ES-I3 (cell line): ENCODE data around the gene CCDC182.
A peak's percentile ranks its signal among the peaks of the same experiment; 100 is the strongest.

ENCODE experiments used
- H3K36me3 ChIP-seq: 2 replicates; pipeline ENCODE4 v1.6.1; 2013; ENCODE audit warnings: mild to moderate bottlenecking, low read length, control low read depth, moderate library complexity; ENCODE audit not compliant: insufficient read depth
- H3K4me1 ChIP-seq: 2 replicates; pipeline ENCODE4 v1.6.1; 2013; ENCODE audit warnings: mild to moderate bottlenecking, control low read depth, low read length; ENCODE audit not compliant: insufficient read depth
- H3K9ac ChIP-seq: 2 replicates; pipeline ENCODE4 v1.6.1; 2013; ENCODE audit warnings: low read depth, mild to moderate bottlenecking, low read length, moderate library complexity
- H3K9me3 ChIP-seq: 2 replicates; pipeline ENCODE4 v1.6.1; 2013; ENCODE audit warnings: mild to moderate bottlenecking, low read length, moderate library complexity; ENCODE audit not compliant: control insufficient read depth, insufficient read depth

Gene CCDC182

GRCh38 chr17:57727630-57728175 lies 17.4 kb downstream of the CCDC182 start:
- Histone ChIP-seq H3K4me1 (no peaks in the 10 kb centered on the region; the same call in 1 of the 2 replicates), H3K9me3 (no peaks in the 10 kb centered on the region), H3K9ac (no peak overlapping the region), H3K36me3 (no peaks in the 10 kb centered on the region)

GRCh38 chr17:57726838-57727237 lies 18.3 kb downstream of the CCDC182 start:
- no peaks in the 10 kb centered on the region; the same call in 1 of the 2 replicates for H3K4me1 ChIP-seq
- no peaks in the 10 kb centered on the region for H3K9me3 ChIP-seq
- no peak overlapping the region for H3K9ac ChIP-seq
- H3K36me3 ChIP-seq: no peaks in the 10 kb centered on the region

GRCh38 chr17:57726213-57726790 lies 18.8 kb downstream of the CCDC182 start:
- no peaks in the 10 kb centered on the region for H3K36me3 ChIP-seq
- no peaks in the 10 kb centered on the region; the same call in 1 of the 2 replicates for H3K4me1 ChIP-seq
- no peak overlapping the region for H3K9ac ChIP-seq
- no peaks in the 10 kb centered on the region for H3K9me3 ChIP-seq

- H3K4me1 ChIP-seq: no peaks in the 10 kb centered on the region; the same call in 1 of the 2 replicates
Observed at GRCh38 chr17:57724729-57725125, 20.4 kb downstream of the CCDC182 start.

DNA sequence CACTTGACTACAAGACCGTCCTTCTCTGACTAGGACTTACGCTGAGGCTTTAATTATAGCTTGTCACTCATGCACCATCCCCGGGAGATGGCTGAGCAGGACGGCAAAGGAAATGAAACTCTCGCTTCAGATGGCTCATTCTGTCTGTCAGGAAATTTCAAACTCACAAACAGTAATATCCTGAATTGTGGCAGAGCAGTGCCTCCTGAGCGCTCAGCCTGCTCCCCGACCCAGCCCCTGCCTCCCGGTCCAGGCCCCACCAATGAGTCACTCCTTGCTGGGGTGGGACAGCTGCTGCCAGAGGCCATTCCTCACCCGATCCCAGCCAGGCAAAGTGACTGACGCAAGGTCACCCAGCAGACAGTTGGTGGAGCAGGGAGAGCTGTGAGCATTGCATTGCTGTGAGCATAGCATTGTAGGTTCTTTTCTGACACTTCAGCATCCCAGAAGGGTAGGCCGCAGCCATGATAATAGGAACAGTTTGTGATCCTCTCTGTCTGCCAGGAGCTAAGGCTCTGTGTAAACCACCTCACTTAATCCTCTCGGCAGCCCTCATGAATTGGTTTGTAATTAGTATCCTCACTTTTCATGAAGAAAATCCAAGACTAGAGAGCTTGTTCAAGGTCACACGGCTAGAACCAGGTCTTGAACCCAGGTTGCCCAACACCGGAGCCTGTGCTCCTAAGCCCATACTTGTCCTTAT lies 20.9 kb downstream of the CCDC182 start:
- no peaks in the 10 kb centered on the region; the same call in 1 of the 2 replicates for H3K4me1 ChIP-seq
- H3K36me3 ChIP-seq: no peaks in the 10 kb centered on the region
- no peaks in the 10 kb centered on the region for H3K9me3 ChIP-seq
- no peak overlapping the region for H3K9ac ChIP-seq

More at GRCh38 chr17:57724729-57725125, 20.4 kb downstream of the CCDC182 start:
- Histone ChIP-seq H3K9me3 (no peaks in the 10 kb centered on the region), H3K36me3 (no peaks in the 10 kb centered on the region), H3K9ac (no peak overlapping the region)

- Histone ChIP-seq H3K9ac (no peak overlapping the region), H3K9me3 (no peaks in the 10 kb centered on the region), H3K36me3 (no peaks in the 10 kb centered on the region), H3K4me1 (no peaks in the 10 kb centered on the region; the same call in 1 of the 2 replicates)
Observed at GRCh38 chr17:57723427-57724025, 21.6 kb downstream of the CCDC182 start.

- Histone ChIP-seq H3K4me1 (no peaks in the 10 kb centered on the region; the same call in 1 of the 2 replicates), H3K9ac (no peak overlapping the region), H3K9me3 (no peaks in the 10 kb centered on the region), H3K36me3 (no peaks in the 10 kb centered on the region)
Observed at GRCh38 chr17:57722704-57723043, 22.4 kb downstream of the CCDC182 start.

DNA sequence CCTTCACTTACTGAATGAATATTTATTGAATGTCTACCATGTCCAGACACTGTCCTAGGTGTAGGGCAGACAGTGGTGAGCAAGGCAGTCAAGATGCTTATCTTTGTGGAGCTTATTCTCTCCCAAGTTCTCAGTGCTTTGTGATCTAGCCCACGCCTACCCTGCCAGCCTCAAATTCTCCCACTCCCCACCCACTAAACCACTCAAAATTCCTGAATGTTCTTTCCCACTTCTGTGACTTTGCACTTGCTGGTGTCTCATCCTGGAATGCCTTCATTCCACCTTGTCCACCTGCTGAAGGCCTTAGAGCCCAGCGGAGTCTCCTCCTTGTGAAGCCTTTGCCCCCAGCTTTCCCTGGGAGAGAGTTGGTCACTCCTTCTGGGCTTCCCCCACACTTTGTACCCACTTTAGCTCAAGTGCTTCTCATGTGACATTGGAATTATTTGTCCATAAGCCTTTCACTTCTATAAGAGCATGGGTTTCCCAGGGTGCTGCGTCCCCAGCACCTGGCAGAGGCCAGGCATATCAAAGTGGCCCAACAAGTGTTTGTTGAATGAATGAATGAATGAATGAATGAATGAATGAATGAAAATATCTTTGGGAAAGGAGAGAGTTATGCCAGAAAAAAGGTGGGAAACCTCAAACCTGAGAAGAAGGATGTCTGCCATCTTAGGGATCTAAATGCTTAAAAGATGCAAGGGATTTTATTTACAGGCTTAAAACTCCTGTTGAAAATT lies 23.0 kb downstream of the CCDC182 start:
- Histone ChIP-seq H3K9ac (no peak overlapping the region), H3K4me1 (no peaks in the 10 kb centered on the region; the same call in 1 of the 2 replicates), H3K36me3 (no peaks in the 10 kb centered on the region), H3K9me3 (no peaks in the 10 kb centered on the region)

DNA sequence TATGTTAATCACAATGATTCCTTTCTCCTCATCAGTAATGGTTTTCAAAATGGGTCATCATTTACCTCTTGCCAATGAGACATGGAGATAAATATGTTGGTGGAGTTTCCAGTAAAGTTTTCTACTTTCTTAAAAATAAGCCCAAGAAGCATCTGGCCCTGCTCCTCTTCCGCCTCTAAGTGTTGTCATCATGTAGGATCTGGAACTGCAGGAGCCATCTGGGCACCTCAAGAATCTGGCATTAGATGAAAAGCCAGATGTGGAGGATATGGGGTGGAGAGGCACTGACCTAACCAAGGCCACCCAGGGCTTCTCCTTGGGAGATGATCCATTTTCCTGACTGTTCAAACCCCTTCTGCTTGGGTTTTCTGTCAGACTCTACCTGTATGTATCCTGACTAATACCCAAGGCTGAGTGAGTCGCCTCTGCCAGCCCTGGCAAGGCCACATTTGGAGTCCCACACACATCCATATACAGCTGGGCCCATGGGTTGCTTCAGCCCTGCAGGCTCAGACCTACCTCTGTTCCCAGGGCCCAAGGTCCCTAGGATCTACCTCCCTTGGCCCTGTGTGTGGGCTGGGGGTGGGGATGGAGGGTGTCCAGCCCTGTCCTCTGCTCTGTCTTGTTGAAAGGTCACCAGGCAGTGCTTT lies 24.6 kb downstream of the CCDC182 start:
- Histone ChIP-seq H3K4me1 (no peaks in the 10 kb centered on the region; the same call in 1 of the 2 replicates), H3K9ac (no peak overlapping the region), H3K9me3 (no peaks in the 10 kb centered on the region), H3K36me3 (no peaks in the 10 kb centered on the region)

GRCh38 chr17:57718878-57719277 lies 26.2 kb downstream of the CCDC182 start:
- no peak overlapping the region for H3K9ac ChIP-seq
- no peaks in the 10 kb centered on the region; the same call in 1 of the 2 replicates for H3K4me1 ChIP-seq
- no peaks in the 10 kb centered on the region for H3K36me3 ChIP-seq
- no peaks in the 10 kb centered on the region for H3K9me3 ChIP-seq

GRCh38 chr17:57715981-57716380 lies 29.1 kb downstream of the CCDC182 start:
- Histone ChIP-seq H3K9ac (no peak overlapping the region), H3K9me3 (no peaks in the 10 kb centered on the region), H3K4me1 (no peaks in the 10 kb centered on the region), H3K36me3 (no peaks in the 10 kb centered on the region)

GRCh38 chr17:57714665-57715180 lies 30.4 kb downstream of the CCDC182 start:
- no peaks in the 10 kb centered on the region for H3K36me3 ChIP-seq
- H3K9ac ChIP-seq: no peak overlapping the region
- no peaks in the 10 kb centered on the region for H3K9me3 ChIP-seq
- no peaks in the 10 kb centered on the region for H3K4me1 ChIP-seq

DNA sequence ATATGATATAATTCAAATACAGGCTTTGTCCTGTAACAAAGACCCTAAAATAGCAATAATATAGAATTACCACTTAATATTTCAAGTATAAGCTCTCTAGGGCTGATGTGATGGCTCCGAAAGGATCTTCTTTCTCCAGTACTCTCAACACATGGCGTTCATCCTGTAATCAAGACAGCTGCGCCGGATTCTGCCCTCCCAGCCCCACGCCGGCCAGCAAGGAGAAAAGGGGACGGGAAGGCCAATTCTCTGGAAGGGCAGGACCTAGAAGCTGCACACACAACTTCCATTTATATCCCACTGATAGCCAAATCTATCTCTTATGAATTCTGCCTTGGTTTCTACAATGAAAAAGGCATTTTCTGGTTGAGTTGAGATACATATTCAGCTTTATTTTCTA lies 32.0 kb downstream of the CCDC182 start:
- no peak overlapping the region for H3K9ac ChIP-seq
- no peaks in the 10 kb centered on the region for H3K9me3 ChIP-seq
- no peaks in the 10 kb centered on the region for H3K36me3 ChIP-seq
- H3K4me1 ChIP-seq: peaks cover 3% of the 10 kb centered on the region

DNA sequence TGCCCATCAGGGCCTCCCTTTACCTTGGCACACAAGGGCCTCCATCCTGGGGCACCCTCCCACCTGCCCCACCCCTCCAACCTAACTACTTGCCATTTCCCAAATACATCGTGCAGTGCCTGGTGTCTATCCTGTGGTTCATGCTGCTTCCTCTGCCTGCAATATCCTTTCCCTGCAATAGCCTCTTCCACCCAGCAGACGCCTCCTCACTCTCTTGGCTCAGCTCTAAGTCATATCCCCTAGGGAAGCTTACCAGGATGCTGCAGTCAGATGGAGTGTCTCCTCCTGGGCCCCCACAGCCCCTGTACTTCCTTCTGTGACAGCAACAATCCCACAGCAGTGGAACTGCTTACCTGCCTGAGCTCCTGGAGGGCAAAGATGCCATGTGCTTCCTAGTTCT lies 36.7 kb downstream of the CCDC182 start:
- Histone ChIP-seq H3K36me3 (no peaks in the 10 kb centered on the region), H3K9me3 (no peaks in the 10 kb centered on the region), H3K9ac (peak overlapping the region; percentile 45; the same call in 1 of the 2 replicates)

More for the DNA sequence above, 36.7 kb downstream of the CCDC182 start:
- H3K4me1 ChIP-seq: peaks cover 12% of the 10 kb centered on the region
